PC-3 (cell line): ENCODE results near the gene PACS1. TPM values are rescaled to one million over a fixed set of nuclear protein-coding genes. Genes with fewer than 3 reads are reported as not detected.

ENCODE experiments used
- ATAC-seq: fragments of 200-7000 bp; cut with Tn5 transposase; 2 replicates; pipeline ENCODE4 v1.9.1; 2020; ENCODE audit warnings: mild to moderate bottlenecking, moderate library complexity
- BruUV-seq: library from RNA; stranded (reverse); fragments of 400-500 nt; replicated peaks from 2 replicates; lab custom pipeline; 2021; lab: Mats Ljungman, UMichigan
- CTCF ChIA-PET: fragments of 300-600 bp; sonication (Branson Sonifier 250); formaldehyde crosslinking; loops from one replicate; lab custom pipeline; 2022; ENCODE audit warnings: antibody characterized with exemption; lab: Charles Lee
- POLR2A ChIA-PET: fragments of 300-600 bp; sonication (Branson Sonifier 250); formaldehyde crosslinking; loops from one replicate; lab custom pipeline; 2022; ENCODE audit warnings: antibody characterized with exemption; ENCODE audit not compliant: unreplicated experiment; lab: Charles Lee
- DNase-seq: peaks from one replicate; pipeline ENCODE4 v3.0.0-alpha.2; 2015
- H2AFZ ChIP-seq: fragments of 300-600 bp; sonication (generic); 2 replicates; pipeline ENCODE4 v1.6.0; 2016; ENCODE audit warnings: antibody characterized with exemption, low read length
- H3F3A ChIP-seq: fragments of 300-600 bp; sonication (generic); one replicate; pipeline ENCODE4 v1.6.0; 2017; ENCODE audit warnings: antibody characterized with exemption, low read length, control low read depth, mild to moderate bottlenecking; ENCODE audit not compliant: unreplicated experiment
- H3K27ac ChIP-seq: fragments of 300-600 bp; sonication (generic); 2 replicates; pipeline ENCODE4 v1.5.1; 2016; ENCODE audit warnings: mild to moderate bottlenecking, low read length
- H3K27me3 ChIP-seq: fragments of 300-600 bp; sonication (generic); 2 replicates; pipeline ENCODE4 v1.6.1; 2016; ENCODE audit warnings: low read length, mixed read lengths
- H3K36me3 ChIP-seq: fragments of 300-600 bp; sonication (generic); 2 replicates; pipeline ENCODE4 v1.6.1; 2016; ENCODE audit warnings: low read depth, mixed run types, low read length, mixed read lengths
- H3K4me1 ChIP-seq: fragments of 300-600 bp; sonication (generic); 2 replicates; pipeline ENCODE4 v1.5.1; 2016; ENCODE audit warnings: low read length; ENCODE audit not compliant: insufficient read depth
- H3K4me2 ChIP-seq: fragments of 300-600 bp; sonication (generic); 2 replicates; pipeline ENCODE4 v1.6.0; 2016; ENCODE audit warnings: low read length
- H3K4me3 ChIP-seq: fragments of 300-600 bp; sonication (generic); 2 replicates; pipeline ENCODE4 v1.5.1; 2016; ENCODE audit warnings: mild to moderate bottlenecking, low read length, mixed read lengths
- H3K79me2 ChIP-seq: fragments of 300-600 bp; sonication (generic); 2 replicates; pipeline ENCODE4 v1.6.1; 2017; ENCODE audit warnings: low read length, mixed read lengths
- H3K9ac ChIP-seq: fragments of 300-600 bp; sonication (generic); 2 replicates; pipeline ENCODE4 v1.6.0; 2016; ENCODE audit warnings: mild to moderate bottlenecking, low read length
- H3K9me2 ChIP-seq: fragments of 300-600 bp; sonication (generic); replicated peaks from 2 replicates; pipeline ENCODE4 v1.6.1; 2016; ENCODE audit warnings: mixed run types, low read length, mixed read lengths
- H3K9me3 ChIP-seq: fragments of 300-600 bp; sonication (generic); 2 replicates; pipeline ENCODE4 v1.6.1; 2016; ENCODE audit warnings: low read length, mixed read lengths
- H4K20me1 ChIP-seq: fragments of 300-600 bp; sonication (generic); 2 replicates; pipeline ENCODE4 v1.6.1; 2016; ENCODE audit warnings: low read length, mixed read lengths
- EZH2 ChIP-seq: fragments of 300-600 bp; sonication (generic); IDR thresholded peaks from one replicate; pipeline ENCODE4 v1.6.1; 2017; ENCODE audit warnings: antibody characterized with exemption, mild to moderate bottlenecking, low read length; ENCODE audit not compliant: unreplicated experiment
- EZH2phosphoT487 ChIP-seq: fragments of 300-600 bp; sonication (generic); IDR thresholded peaks from 2 replicates; pipeline ENCODE4 v1.6.1; 2018; ENCODE audit warnings: mild to moderate bottlenecking, antibody characterized with exemption, low read length, borderline replicate concordance
- intact Hi-C: fragments of 100-400 bp; cut with micrococcal nuclease; formaldehyde crosslinking; loops from 2 replicates; pipeline ENCODE4 v1.9.0; 2023
- total RNA-seq: library from RNA; depleted of rRNA; stranded (reverse); fragments of >200 nt; gene quantifications from 2 replicates; pipeline ENCODE4 v1.2.3, GENCODE V29; 2014
- TF ChIP-seq, protein P1 (sequence below): fragments of 300-600 bp; sonication (generic); conservative IDR thresholded peaks from 2 replicates; pipeline ENCODE4 v1.5.1; 2017; ENCODE audit warnings: antibody characterized with exemption, low read depth, mild to moderate bottlenecking, low read length

The PACS1 gene
- total RNA-seq, 1 experiment from 2014 or later, result 28.7 TPM

DNA sequence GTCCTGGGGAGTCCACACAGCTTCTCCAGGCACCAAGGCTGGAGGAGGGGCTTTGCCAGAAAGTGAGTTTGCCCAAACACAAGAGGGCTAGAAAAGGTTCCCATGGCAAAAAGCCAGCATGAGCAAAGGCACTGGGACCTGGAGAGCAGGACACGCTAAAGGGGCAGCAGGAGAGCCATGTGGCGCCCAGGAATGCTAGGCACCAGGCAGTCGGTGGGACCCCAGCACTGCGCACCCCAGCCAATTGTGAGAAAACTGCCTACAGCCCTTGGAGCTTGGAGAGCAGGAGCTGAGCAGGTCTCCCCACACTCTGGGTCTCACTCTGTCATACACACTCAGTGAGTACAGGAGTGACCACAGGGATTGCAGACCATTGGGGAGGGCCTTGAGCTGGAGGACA, 193.2 kb downstream of the PACS1 start:
- Histone ChIP-seq H3K9me3 (no peaks in the 10 kb centered on the region), H3K36me3 (peaks cover 34% of the 10 kb centered on the region), H4K20me1 (peaks cover 5% of the 10 kb centered on the region; the same call in 1 of the 2 replicates), H3K9ac (no peak overlapping the region), H3K4me2 (no peak overlapping the region), H3K27me3 (no peaks in the 10 kb centered on the region), H3F3A (no peaks in the 10 kb centered on the region), H3K4me3 (no peak overlapping the region), H3K9me2 (no peaks in the 10 kb centered on the region), H3K4me1 (peaks cover 8% of the 10 kb centered on the region), H3K27ac (no peak overlapping the region), H3K79me2 (peaks cover 20% of the 10 kb centered on the region), H2AFZ (no peak overlapping the region)
- BruUV-seq, result no TSS peak
- ChIA-PET CTCF (no interaction called here), POLR2A (interaction anchor here (0.6 kb wide), 3 partner anchors 7 to 345 kb away, joined by 3 to 11 read pairs (median 3); no protein-coding TSS in a partner anchor)
- intact Hi-C loops, result no loop called here
- TF ChIP-seq, protein P1, sequence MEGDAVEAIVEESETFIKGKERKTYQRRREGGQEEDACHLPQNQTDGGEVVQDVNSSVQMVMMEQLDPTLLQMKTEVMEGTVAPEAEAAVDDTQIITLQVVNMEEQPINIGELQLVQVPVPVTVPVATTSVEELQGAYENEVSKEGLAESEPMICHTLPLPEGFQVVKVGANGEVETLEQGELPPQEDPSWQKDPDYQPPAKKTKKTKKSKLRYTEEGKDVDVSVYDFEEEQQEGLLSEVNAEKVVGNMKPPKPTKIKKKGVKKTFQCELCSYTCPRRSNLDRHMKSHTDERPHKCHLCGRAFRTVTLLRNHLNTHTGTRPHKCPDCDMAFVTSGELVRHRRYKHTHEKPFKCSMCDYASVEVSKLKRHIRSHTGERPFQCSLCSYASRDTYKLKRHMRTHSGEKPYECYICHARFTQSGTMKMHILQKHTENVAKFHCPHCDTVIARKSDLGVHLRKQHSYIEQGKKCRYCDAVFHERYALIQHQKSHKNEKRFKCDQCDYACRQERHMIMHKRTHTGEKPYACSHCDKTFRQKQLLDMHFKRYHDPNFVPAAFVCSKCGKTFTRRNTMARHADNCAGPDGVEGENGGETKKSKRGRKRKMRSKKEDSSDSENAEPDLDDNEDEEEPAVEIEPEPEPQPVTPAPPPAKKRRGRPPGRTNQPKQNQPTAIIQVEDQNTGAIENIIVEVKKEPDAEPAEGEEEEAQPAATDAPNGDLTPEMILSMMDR, result no peak
- TF ChIP-seq EZH2, result no peak
- TF ChIP-seq EZH2phosphoT487, result no peak
- ATAC-seq, result no peak
- no peak for DNase-seq

DNA sequence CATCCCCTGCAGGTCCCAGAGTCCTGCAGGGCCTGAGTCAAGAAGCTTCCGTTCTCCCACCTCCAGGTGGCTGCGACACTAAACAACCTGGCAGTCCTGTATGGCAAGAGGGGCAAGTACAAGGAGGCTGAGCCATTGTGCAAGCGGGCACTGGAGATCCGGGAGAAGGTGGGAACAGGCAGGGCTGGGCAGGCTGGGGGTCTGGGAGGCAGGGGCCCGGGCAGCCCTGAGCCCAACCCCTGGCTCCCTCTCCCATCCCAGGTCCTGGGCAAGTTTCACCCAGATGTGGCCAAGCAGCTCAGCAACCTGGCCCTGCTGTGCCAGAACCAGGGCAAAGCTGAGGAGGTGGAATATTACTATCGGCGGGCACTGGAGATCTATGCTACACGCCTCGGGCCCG, 193.7 kb downstream of the PACS1 start:
- H3K9ac ChIP-seq, result no peak overlapping the region
- no peak overlapping the region for H3K4me2 ChIP-seq
- H3K9me3 ChIP-seq, result no peaks in the 10 kb centered on the region
- no TSS peak for BruUV-seq
- H3K4me3 ChIP-seq, result no peak overlapping the region
- H3K9me2 ChIP-seq, result no peaks in the 10 kb centered on the region
- H3F3A ChIP-seq, result no peaks in the 10 kb centered on the region
- POLR2A ChIA-PET, result interaction anchor here (0.6 kb wide), 2 partner anchors 8 to 346 kb away, joined by 3 to 11 read pairs; no protein-coding TSS in a partner anchor
- no peak overlapping the region for H3K27ac ChIP-seq
- TF ChIP-seq EZH2phosphoT487, result no peak
- TF ChIP-seq, protein P1, result no peak
- CTCF ChIA-PET, result no interaction called here
- H3K36me3 ChIP-seq, result peaks cover 34% of the 10 kb centered on the region
- no peak overlapping the region for H2AFZ ChIP-seq
- no peaks in the 10 kb centered on the region for H3K27me3 ChIP-seq
- no peak for ATAC-seq
- intact Hi-C loops, result no loop called here
- no peak for DNase-seq
- peaks cover 6% of the 10 kb centered on the region for H3K4me1 ChIP-seq
- peaks cover 16% of the 10 kb centered on the region for H3K79me2 ChIP-seq
- peaks cover 5% of the 10 kb centered on the region; the same call in 1 of the 2 replicates for H4K20me1 ChIP-seq

DNA sequence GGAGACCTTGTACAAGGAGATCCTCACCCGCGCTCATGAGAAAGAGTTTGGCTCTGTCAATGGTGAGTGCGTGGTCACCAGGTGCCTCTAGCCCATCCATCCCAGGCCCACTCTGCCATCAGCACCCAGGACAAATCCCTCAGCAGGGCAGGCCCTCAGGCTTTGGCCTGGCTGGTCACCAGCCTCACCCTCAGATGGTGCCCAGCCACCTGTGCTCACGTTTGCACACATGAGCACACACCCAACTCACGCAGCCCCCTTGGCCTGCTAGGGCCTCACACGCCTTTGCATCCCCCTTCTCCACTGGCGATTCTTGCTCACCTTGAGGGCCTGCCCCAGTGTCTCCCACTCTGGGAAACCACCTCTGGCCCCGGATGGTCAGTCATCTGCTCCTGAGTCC, 194.3 kb downstream of the PACS1 start:
- H3K4me3 ChIP-seq, result no peak overlapping the region
- H3K9me2 ChIP-seq, result no peaks in the 10 kb centered on the region
- H3K27ac ChIP-seq, result no peak overlapping the region
- H3K36me3 ChIP-seq, result peaks cover 29% of the 10 kb centered on the region
- peaks cover 16% of the 10 kb centered on the region for H3K79me2 ChIP-seq
- ChIA-PET POLR2A (no interaction called here), CTCF (no interaction called here)
- peaks cover 1% of the 10 kb centered on the region for H3K4me1 ChIP-seq
- no peaks in the 10 kb centered on the region for H3K9me3 ChIP-seq
- no peak overlapping the region for H3K9ac ChIP-seq
- no peak for DNase-seq
- no peaks in the 10 kb centered on the region for H3F3A ChIP-seq
- no peak for TF ChIP-seq EZH2phosphoT487
- TF ChIP-seq, protein P1, result no peak
- TF ChIP-seq EZH2, result no peak
- no peaks in the 10 kb centered on the region for H3K27me3 ChIP-seq
- H4K20me1 ChIP-seq, result 0 out of 2 replicates have a peak, but pooled peaks cover 1% of the 10 kb centered on the region
- no peak for ATAC-seq
- intact Hi-C loops, result no loop called here
- BruUV-seq, result no TSS peak
- no peak overlapping the region for H2AFZ ChIP-seq
- H3K4me2 ChIP-seq, result no peak overlapping the region
